Neural cell (in vitro differentiated cells): ENCODE data around the gene PRM1. TPM values are rescaled to one million over a fixed set of nuclear protein-coding genes. Genes with fewer than 3 reads are reported as not detected.

ENCODE experiments used
- H2AFZ ChIP-seq: fragments of 200-600, 300-800 bp; sonication (generic), shearing (Covaris generic); 2 replicates; pipeline ENCODE4 v1.6.0; 2014; ENCODE audit warnings: low read depth, mild to moderate bottlenecking, antibody characterized with exemption, low read length, moderate library complexity
- H3F3A ChIP-seq: fragments of 200-600 bp; shearing (Covaris generic); 2 replicates; pipeline ENCODE4 v1.6.1; 2016; ENCODE audit warnings: mild to moderate bottlenecking, moderate library complexity, mixed read lengths, antibody characterized with exemption, low read length; ENCODE audit not compliant: insufficient read depth, poor library complexity, severe bottlenecking
- H3K27ac ChIP-seq: fragments of 200-600, 300-800 bp; sonication (generic), shearing (Covaris generic); 2 replicates; pipeline ENCODE4 v1.5.1; 2014; ENCODE audit warnings: mild to moderate bottlenecking, low read length, moderate library complexity
- H3K27me3 ChIP-seq: fragments of 300-800, 200-600 bp; sonication (generic), shearing (Covaris generic); 2 replicates; pipeline ENCODE4 v1.6.0; 2014; ENCODE audit warnings: mild to moderate bottlenecking, low read depth, low read length, moderate library complexity; ENCODE audit not compliant: insufficient read depth
- H3K36me3 ChIP-seq: fragments of 300-800, 200-600 bp; sonication (generic), shearing (Covaris generic); 2 replicates; pipeline ENCODE4 v1.5.1; 2014; ENCODE audit warnings: mild to moderate bottlenecking, antibody characterized with exemption, low read length, moderate library complexity; ENCODE audit not compliant: insufficient read depth
- H3K4me2 ChIP-seq: fragments of 300-800, 200-600 bp; sonication (generic), shearing (Covaris generic); 2 replicates; pipeline ENCODE4 v1.6.0; 2014; ENCODE audit warnings: mild to moderate bottlenecking, low read length
- H3K4me3 ChIP-seq: fragments of 300-800, 200-600 bp; sonication (generic), shearing (Covaris generic); 2 replicates; pipeline ENCODE4 v1.5.1; 2014; ENCODE audit warnings: mild to moderate bottlenecking, low read length, moderate library complexity
- H3K79me2 ChIP-seq: fragments of 200-600 bp; shearing (Covaris generic); replicated peaks from 2 replicates; pipeline ENCODE4 v1.6.0; 2014; ENCODE audit warnings: mild to moderate bottlenecking, low read length, moderate library complexity; ENCODE audit not compliant: insufficient read depth
- H3K9ac ChIP-seq: fragments of 300-800, 200-600 bp; sonication (generic), shearing (Covaris generic); 2 replicates; pipeline ENCODE4 v1.6.1; 2016; ENCODE audit warnings: mild to moderate bottlenecking, low read length, mixed read lengths
- H3K9me2 ChIP-seq: fragments of 200-600 bp; shearing (Covaris generic); 2 replicates; pipeline ENCODE4 v1.6.1; 2016; ENCODE audit warnings: mild to moderate bottlenecking, low read length, mixed read lengths; ENCODE audit not compliant: insufficient read depth
- H3K9me3 ChIP-seq: fragments of 200-600, 300-800 bp; sonication (generic), shearing (Covaris generic); 2 replicates; pipeline ENCODE4 v1.6.1; 2016; ENCODE audit warnings: mild to moderate bottlenecking, mixed run types, low read length, moderate library complexity, mixed read lengths
- H4K20me1 ChIP-seq: fragments of 200-600 bp; shearing (Covaris generic); 2 replicates; pipeline ENCODE4 v1.6.1; 2016; ENCODE audit warnings: mild to moderate bottlenecking, mixed run types; ENCODE audit not compliant: insufficient read depth
- CTCF ChIP-seq: fragments of 450-650 bp; IDR thresholded peaks from 2 replicates; pipeline ENCODE4 v1.5.1; 2014; ENCODE audit warnings: antibody characterized with exemption, mild to moderate bottlenecking, moderate library complexity; ENCODE audit not compliant: poor library complexity, severe bottlenecking
- EP300 ChIP-seq: fragments of 450-650 bp; conservative IDR thresholded peaks from 2 replicates; pipeline ENCODE4 v1.6.1; 2014; ENCODE audit warnings: antibody characterized with exemption, mild to moderate bottlenecking, moderate library complexity; ENCODE audit not compliant: poor library complexity, severe bottlenecking
- EZH2 ChIP-seq: fragments of 200-600, 300-800 bp; shearing (Covaris generic), sonication (generic); IDR thresholded peaks from 2 replicates; pipeline ENCODE4 v1.6.1; 2014; ENCODE audit warnings: antibody characterized with exemption, low read length, borderline replicate concordance, mild to moderate bottlenecking; ENCODE audit not compliant: insufficient read depth, poor library complexity, severe bottlenecking
- MXI1 ChIP-seq: fragments of 450-650 bp; conservative IDR thresholded peaks from 2 replicates; pipeline ENCODE4 v1.6.1; 2014; ENCODE audit warnings: antibody characterized with exemption, mild to moderate bottlenecking; ENCODE audit not compliant: poor library complexity, severe bottlenecking
- POLR2AphosphoS5 ChIP-seq: IDR thresholded peaks from 2 replicates; pipeline ENCODE4 v1.6.1; 2012
- RAD21 ChIP-seq: fragments of 450-650 bp; conservative IDR thresholded peaks from 2 replicates; pipeline ENCODE4 v1.6.1; 2014; ENCODE audit warnings: antibody characterized with exemption, mild to moderate bottlenecking, moderate library complexity
- SMC3 ChIP-seq: fragments of 450-650 bp; conservative IDR thresholded peaks from 2 replicates; pipeline ENCODE4 v1.6.1; 2014; ENCODE audit warnings: antibody characterized with exemption, mild to moderate bottlenecking, moderate library complexity; ENCODE audit not compliant: poor library complexity
- TAF1 ChIP-seq: IDR thresholded peaks from 2 replicates; pipeline ENCODE4 v1.6.1; 2012; ENCODE audit warnings: low read depth
- polyA plus RNA-seq: library from polyadenylated mRNA; depleted of rRNA; stranded (reverse); fragments of >200 nt; gene quantifications from 2 replicates; pipeline ENCODE4 v1.2.3, GENCODE V29; 2014
- TF ChIP-seq, protein P1 (sequence below): IDR thresholded peaks from 2 replicates; pipeline ENCODE4 v1.6.1; 2012; ENCODE audit warnings: borderline replicate concordance

PRM1 gene
- polyA plus RNA-seq, 1 donor from 2014 or later, result not detected

DNA sequence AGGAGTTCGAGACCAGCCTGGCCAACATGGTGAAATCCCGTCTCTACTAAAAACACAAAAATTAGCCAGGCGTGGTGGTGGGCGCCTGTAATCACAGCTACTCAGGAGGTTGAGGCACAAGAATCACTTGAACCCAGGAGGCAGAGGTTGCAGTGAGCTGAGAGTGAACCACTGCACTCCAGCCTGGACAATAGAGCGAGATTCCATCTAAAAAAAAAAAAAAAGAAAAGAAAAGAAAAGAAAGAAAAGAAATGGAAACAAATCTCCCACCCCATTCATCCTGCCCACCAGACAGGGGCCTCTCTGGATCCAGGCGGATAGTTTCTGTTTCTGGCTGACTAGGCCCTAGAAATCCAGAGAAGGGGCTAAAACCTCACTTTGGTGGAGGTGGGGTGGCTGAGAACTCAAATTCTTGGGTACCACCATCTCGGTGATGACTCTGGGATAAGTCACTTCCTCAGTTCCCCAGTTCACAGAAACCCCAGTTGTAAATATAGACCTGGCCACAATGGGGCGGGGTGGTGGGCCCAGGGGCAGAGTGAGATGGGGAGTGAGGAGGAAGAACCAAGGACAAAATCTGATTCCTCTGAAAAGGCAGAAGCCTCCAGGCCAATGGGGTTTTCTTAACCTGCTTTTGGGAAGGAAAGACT lies 47.3 kb downstream of the PRM1 start:
- TF ChIP-seq EZH2 (no peak), CTCF (no peak), POLR2AphosphoS5 (no peak), TAF1 (no peak), SMC3 (no peak), RAD21 (no peak), EP300 (no peak), MXI1 (no peak)
- TF ChIP-seq, protein P1, sequence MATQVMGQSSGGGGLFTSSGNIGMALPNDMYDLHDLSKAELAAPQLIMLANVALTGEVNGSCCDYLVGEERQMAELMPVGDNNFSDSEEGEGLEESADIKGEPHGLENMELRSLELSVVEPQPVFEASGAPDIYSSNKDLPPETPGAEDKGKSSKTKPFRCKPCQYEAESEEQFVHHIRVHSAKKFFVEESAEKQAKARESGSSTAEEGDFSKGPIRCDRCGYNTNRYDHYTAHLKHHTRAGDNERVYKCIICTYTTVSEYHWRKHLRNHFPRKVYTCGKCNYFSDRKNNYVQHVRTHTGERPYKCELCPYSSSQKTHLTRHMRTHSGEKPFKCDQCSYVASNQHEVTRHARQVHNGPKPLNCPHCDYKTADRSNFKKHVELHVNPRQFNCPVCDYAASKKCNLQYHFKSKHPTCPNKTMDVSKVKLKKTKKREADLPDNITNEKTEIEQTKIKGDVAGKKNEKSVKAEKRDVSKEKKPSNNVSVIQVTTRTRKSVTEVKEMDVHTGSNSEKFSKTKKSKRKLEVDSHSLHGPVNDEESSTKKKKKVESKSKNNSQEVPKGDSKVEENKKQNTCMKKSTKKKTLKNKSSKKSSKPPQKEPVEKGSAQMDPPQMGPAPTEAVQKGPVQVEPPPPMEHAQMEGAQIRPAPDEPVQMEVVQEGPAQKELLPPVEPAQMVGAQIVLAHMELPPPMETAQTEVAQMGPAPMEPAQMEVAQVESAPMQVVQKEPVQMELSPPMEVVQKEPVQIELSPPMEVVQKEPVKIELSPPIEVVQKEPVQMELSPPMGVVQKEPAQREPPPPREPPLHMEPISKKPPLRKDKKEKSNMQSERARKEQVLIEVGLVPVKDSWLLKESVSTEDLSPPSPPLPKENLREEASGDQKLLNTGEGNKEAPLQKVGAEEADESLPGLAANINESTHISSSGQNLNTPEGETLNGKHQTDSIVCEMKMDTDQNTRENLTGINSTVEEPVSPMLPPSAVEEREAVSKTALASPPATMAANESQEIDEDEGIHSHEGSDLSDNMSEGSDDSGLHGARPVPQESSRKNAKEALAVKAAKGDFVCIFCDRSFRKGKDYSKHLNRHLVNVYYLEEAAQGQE, result no peak

GRCh38 chr16:11232852-11233726 lies 48.0 kb downstream of the PRM1 start:
- no peaks in the 10 kb centered on the region for H3K79me2 ChIP-seq
- no peaks in the 10 kb centered on the region for H3K9me2 ChIP-seq
- no peak overlapping the region for H3K4me2 ChIP-seq
- H3K9ac ChIP-seq, result no peak overlapping the region
- H2AFZ ChIP-seq, result no peak overlapping the region
- H3K4me3 ChIP-seq, result no peak overlapping the region
- H3K9me3 ChIP-seq, result no peaks in the 10 kb centered on the region
- TF ChIP-seq TAF1, result no peak
- TF ChIP-seq MXI1, result no peak
- TF ChIP-seq, protein P1, result no peak
- no peak for TF ChIP-seq EZH2
- no peak for TF ChIP-seq CTCF
- no peak for TF ChIP-seq SMC3
- no peak for TF ChIP-seq POLR2AphosphoS5
- TF ChIP-seq RAD21, result no peak
- TF ChIP-seq EP300, result no peak
- no peaks in the 10 kb centered on the region for H3F3A ChIP-seq
- H3K36me3 ChIP-seq, result no peaks in the 10 kb centered on the region
- no peaks in the 10 kb centered on the region for H3K27me3 ChIP-seq
- no peaks in the 10 kb centered on the region for H4K20me1 ChIP-seq
- H3K27ac ChIP-seq, result no peak overlapping the region

More for the DNA sequence above, 47.3 kb downstream of the PRM1 start:
- Histone ChIP-seq H2AFZ (no peak overlapping the region), H3K9me2 (no peaks in the 10 kb centered on the region), H3K4me3 (no peak overlapping the region), H3K9me3 (no peaks in the 10 kb centered on the region), H3K27ac (no peak overlapping the region), H3K4me2 (no peak overlapping the region), H3F3A (no peaks in the 10 kb centered on the region), H3K79me2 (no peaks in the 10 kb centered on the region), H3K36me3 (no peaks in the 10 kb centered on the region), H3K9ac (no peak overlapping the region), H3K27me3 (no peaks in the 10 kb centered on the region), H4K20me1 (no peaks in the 10 kb centered on the region)
